ENCODE data around the gene MAST1.
"Not testable (repeated sequence)": the region's sequence is repeated elsewhere in the genome, so short reads cannot be mapped to it uniquely, and the experiment has no call there.

The MAST1 gene

GRCh38 chr19:12840091-12841079 lies 2.1 kb downstream of the MAST1 start:
- DNase-seq (ENCODE audit: low spot score): peak; percentile 86

GRCh38 chr19:12841094-12841493 lies 2.8 kb downstream of the MAST1 start:
- peak; percentile 44 for DNase-seq (ENCODE audit: low spot score)

- no peak for DNase-seq (ENCODE audit: low spot score)
These were observed 4.2 kb downstream of the MAST1 start for GRCh38 chr19:12842511-12842910.

GRCh38 chr19:12843328-12843727 lies 5.0 kb downstream of the MAST1 start:
- no peak for DNase-seq (ENCODE audit: low spot score)

- no peak for DNase-seq (ENCODE audit: low spot score)
These were observed 5.9 kb downstream of the MAST1 start for GRCh38 chr19:12843999-12844732.

- DNase-seq (ENCODE audit: low spot score): not testable (repeated sequence)
These were observed 8.3 kb downstream of the MAST1 start for GRCh38 chr19:12846613-12847012.

- peak; percentile 96 for DNase-seq (ENCODE audit: low spot score)
These were observed 9.1 kb downstream of the MAST1 start for GRCh38 chr19:12847159-12848139.

- no peak for DNase-seq (ENCODE audit: low spot score)
These were observed 18.3 kb downstream of the MAST1 start for GRCh38 chr19:12856653-12857052.

GRCh38 chr19:12858041-12858928 lies 20.0 kb downstream of the MAST1 start:
- DNase-seq (ENCODE audit: low spot score): no peak

GRCh38 chr19:12859546-12859945 lies 21.2 kb downstream of the MAST1 start:
- DNase-seq (ENCODE audit: low spot score): no peak

- no peak for DNase-seq (ENCODE audit: low spot score)
These were observed 25.8 kb downstream of the MAST1 start for GRCh38 chr19:12864143-12864542.

GRCh38 chr19:12864721-12865715 lies 26.7 kb downstream of the MAST1 start:
- DNase-seq (ENCODE audit: low spot score): peak; percentile 10

GRCh38 chr19:12865746-12866415 lies 27.6 kb downstream of the MAST1 start:
- peak; percentile 6 for DNase-seq (ENCODE audit: low spot score)

- DNase-seq (ENCODE audit: low spot score): peak; percentile 6
These were observed 28.3 kb downstream of the MAST1 start for GRCh38 chr19:12866416-12867119.

GRCh38 chr19:12867120-12868099 lies 29.1 kb downstream of the MAST1 start:
- peak; percentile 90 for DNase-seq (ENCODE audit: low spot score)

GRCh38 chr19:12868540-12869112 lies 30.3 kb downstream of the MAST1 start:
- peak; percentile 40 for DNase-seq (ENCODE audit: low spot score)

GRCh38 chr19:12871681-12872080 lies 33.4 kb downstream of the MAST1 start:
- DNase-seq (ENCODE audit: low spot score): no peak
